ENCODE results near the gene BMP10.

Gene BMP10

GRCh38 chr2:68850524-68850923 is 20.7 kb downstream of the BMP10 start:
- no peak for DNase-seq (ENCODE audit: low read depth in 3 of 3)

GRCh38 chr2:68849579-68850030 is 21.6 kb downstream of the BMP10 start:
- DNase-seq (ENCODE audit: low read depth in 3 of 3), result no peak

GRCh38 chr2:68847751-68848150 is 23.4 kb downstream of the BMP10 start:
- no peak for DNase-seq (ENCODE audit: low read depth in 3 of 3)

- no peak for DNase-seq (ENCODE audit: low read depth in 3 of 3)
These were observed 25.1 kb downstream of the BMP10 start for GRCh38 chr2:68846091-68846490.

- no peak for DNase-seq (ENCODE audit: low read depth in 3 of 3)
These were observed 26.2 kb downstream of the BMP10 start for GRCh38 chr2:68845043-68845442.

DNA sequence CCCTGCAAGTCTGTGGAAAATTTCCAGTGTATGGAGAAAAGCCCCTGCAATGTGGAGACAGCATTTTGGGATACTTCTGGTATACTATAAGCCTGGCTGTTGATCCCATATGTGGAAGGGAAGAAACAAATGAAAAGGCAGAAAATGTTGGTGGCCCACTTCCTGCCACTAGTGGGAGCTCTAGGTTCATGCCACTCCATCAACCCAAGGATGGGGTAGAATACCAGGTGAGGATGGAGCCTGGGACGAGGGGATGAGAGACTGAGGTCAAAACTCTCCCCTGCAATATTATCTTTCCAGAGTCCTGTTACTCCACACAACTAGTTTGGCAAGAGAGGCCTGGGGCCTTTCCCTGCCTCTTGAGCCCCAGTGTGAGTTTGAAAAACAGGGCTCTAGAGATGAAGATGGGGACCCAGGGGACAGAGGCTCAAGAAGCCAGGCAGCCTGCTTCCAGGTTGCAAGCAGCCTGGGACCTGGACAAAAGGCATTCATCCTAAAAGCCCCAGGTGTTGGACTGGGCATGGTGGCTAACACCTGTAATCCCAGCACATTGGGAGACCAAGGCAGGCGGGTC is 31.9 kb downstream of the BMP10 start:
- no peak for DNase-seq (ENCODE audit: low read depth in 3 of 3)

GRCh38 chr2:68838641-68839040 is 32.6 kb downstream of the BMP10 start:
- no peak for DNase-seq (ENCODE audit: low read depth in 3 of 3)

- no peak for DNase-seq (ENCODE audit: low read depth in 3 of 3)
These were observed 33.3 kb downstream of the BMP10 start for GRCh38 chr2:68837861-68838341.

DNA sequence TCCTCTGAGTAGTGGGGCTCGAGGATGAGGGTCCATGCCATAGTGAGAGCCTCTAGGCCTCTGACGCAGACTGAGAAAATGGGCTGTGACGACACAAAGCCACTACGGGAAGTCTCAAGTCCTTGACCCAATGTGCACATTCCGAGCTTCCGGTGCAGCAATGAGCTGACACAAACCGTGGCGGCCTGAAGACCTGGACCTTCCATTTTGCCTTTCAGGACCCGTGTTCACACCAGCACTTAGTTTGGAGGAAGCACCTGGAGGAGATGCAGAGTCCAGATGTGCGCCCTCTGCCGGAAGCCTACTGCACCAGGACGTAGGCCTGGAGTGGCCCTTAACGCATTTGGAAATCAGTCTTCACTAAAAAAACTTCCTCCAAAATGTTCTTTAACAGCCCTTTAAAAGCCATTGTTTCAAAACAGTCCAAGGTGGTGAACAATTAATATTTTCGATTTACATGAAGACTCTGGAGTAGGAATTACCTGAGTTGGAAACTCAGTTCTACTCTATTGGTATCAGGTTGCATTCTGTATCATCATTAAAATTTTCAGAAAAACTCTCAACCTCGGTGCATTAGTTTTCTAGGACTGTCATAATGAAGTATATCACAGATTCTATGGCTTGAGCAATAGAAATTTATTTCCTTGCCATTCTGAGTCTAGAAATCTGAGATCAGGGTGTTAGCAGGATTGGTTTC is 33.9 kb downstream of the BMP10 start:
- peak; percentile 41 to 62 (median 42) for DNase-seq (ENCODE audit: low read depth in 3 of 3)

DNA sequence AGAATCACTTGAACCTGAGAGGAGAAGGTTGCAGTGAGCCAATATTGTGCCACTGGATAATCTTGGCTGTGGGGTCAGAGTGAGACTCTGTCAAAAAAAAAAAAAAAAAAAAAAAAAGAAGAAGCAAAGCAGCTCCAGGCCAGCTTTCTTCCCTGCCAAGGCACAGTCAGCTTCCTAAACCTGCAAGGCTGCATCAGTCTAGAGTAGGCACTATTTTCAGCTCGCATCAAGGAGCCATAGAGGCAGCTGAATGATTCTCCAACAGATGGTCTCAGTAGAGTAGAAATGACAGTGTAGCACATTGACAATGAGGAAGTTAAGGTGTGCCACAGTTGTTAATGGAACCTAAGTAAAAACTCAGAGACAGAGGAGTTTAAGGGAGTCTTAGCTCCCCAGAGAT is 35.6 kb downstream of the BMP10 start:
- DNase-seq (ENCODE audit: low read depth in 3 of 3), result no peak

- DNase-seq (ENCODE audit: low read depth in 3 of 3), result no peak
These were observed 36.3 kb downstream of the BMP10 start for GRCh38 chr2:68834737-68835376.

- DNase-seq (ENCODE audit: low read depth in 3 of 3), result no peak
These were observed 38.0 kb downstream of the BMP10 start for GRCh38 chr2:68833162-68833561.

- DNase-seq (ENCODE audit: low read depth in 3 of 3), result peak in 2 of 3 experiments; percentile 30 to 36
These were observed 38.8 kb downstream of the BMP10 start for GRCh38 chr2:68832233-68832869.

- DNase-seq (ENCODE audit: low read depth in 3 of 3), result no peak
These were observed 39.4 kb downstream of the BMP10 start for GRCh38 chr2:68831686-68832232.

- DNase-seq (ENCODE audit: low read depth in 3 of 3), result no peak
These were observed 41.4 kb downstream of the BMP10 start for GRCh38 chr2:68829749-68830148.

- DNase-seq (ENCODE audit: low read depth in 3 of 3), result peak in 1 of 3 experiments; percentile 40
These were observed 42.1 kb downstream of the BMP10 start for GRCh38 chr2:68828887-68829708.

DNA sequence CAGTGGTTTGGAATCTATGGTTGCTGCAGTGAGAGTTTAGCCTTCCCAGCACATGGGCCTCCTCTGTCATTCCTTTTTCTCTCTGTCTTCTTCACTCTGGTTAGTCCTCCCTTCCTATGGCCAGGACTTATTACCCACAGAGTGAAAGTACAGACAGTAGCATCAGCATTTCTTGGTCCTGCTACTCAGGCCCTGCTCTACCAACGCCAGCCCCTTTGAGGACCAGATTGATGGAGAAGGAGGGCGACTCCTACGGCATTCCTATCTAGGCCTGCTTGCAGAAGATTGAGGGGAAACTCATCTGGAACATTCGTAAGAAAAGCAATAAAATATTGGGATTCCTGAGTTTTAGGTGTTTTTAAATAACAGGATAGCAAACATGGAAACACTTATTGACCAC is 43.5 kb downstream of the BMP10 start:
- no peak for DNase-seq (ENCODE audit: low read depth in 3 of 3)

GRCh38 chr2:68825866-68826265 is 45.3 kb downstream of the BMP10 start:
- DNase-seq (ENCODE audit: low read depth in 3 of 3), result no peak

DNA sequence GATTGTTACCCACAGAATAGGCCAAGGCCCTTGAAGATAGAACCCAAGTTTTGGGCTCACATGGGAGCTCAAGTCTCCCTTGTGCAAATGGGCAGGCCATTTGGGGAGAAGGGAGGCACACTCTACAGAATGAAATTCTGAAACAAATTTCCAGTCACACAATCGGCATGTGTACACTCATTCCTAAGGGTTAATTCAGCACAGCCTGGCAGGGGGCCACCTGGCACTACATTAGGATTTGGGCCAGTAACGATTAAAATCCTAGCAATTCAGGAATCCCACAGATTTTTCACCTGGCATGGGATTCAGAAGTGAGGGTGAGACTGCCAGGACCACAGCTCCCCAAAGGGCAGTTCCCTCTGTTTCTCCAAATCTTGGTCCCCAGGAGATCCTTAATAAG is 46.4 kb downstream of the BMP10 start:
- DNase-seq (ENCODE audit: low read depth in 3 of 3), result no peak

GRCh38 chr2:68822207-68822872 is 48.9 kb downstream of the BMP10 start:
- no peak for DNase-seq (ENCODE audit: low read depth in 3 of 3)

GRCh38 chr2:68819556-68819955 is 51.6 kb downstream of the BMP10 start:
- no peak for DNase-seq (ENCODE audit: low read depth in 3 of 3)
